H1 (cell line): ENCODE results near the gene OR51B2. TPM values are rescaled to one million over a fixed set of nuclear protein-coding genes. Genes with fewer than 3 reads are reported as not detected.

Experiments
- CTCF ChIA-PET: fragments of 300-600 bp; sonication (Branson Sonifier 250); formaldehyde crosslinking; loops from one replicate; lab custom pipeline; 2021; ENCODE audit not compliant: partially characterized antibody; lab: Charles Lee
- POLR2A ChIA-PET: fragments of 300-600 bp; sonication (Branson Sonifier 250); formaldehyde crosslinking; loops from one replicate; lab custom pipeline; 2021; ENCODE audit warnings: inconsistent platforms; ENCODE audit not compliant: partially characterized antibody; lab: Charles Lee
- DNase-seq, 2 experiments: peaks; one replicate each; pipeline versions ENCODE4 v3.0.0 to v3.0.0-alpha.2; 2010 to 2022; ENCODE audit warnings: low spot score in 2 of 2, low read depth in 1 of 2, mixed read lengths in 1 of 2
- FAIRE-seq: peaks from 2 replicates; lab custom pipeline; 2011; peaks lifted over from hg19 to GRCh38; lab: Jason Lieb, UNC
- H2AFZ ChIP-seq: 2 replicates; pipeline ENCODE4 v1.8.1; 2012; ENCODE audit warnings: low read length, inconsistent platforms
- H2AK5ac ChIP-seq: 2 replicates; pipeline ENCODE4 v1.6.1; 2013; ENCODE audit warnings: low read depth, low read length
- H2BK120ac ChIP-seq: replicated peaks from 2 replicates; pipeline ENCODE3; 2013; ENCODE audit warnings: low read depth, low read length, inconsistent platforms
- H2BK12ac ChIP-seq: 2 replicates; pipeline ENCODE4 v1.6.1; 2013; ENCODE audit warnings: low read depth, low read length
- H2BK15ac ChIP-seq: 2 replicates; pipeline ENCODE4 v1.6.1; 2013; ENCODE audit warnings: low read length
- H2BK20ac ChIP-seq: 2 replicates; pipeline ENCODE4 v1.6.1; 2013; ENCODE audit warnings: low read length
- H2BK5ac ChIP-seq: 2 replicates; pipeline ENCODE4 v1.6.1; 2013; ENCODE audit warnings: low read depth, low read length
- H3K14ac ChIP-seq: 2 replicates; pipeline ENCODE4 v1.6.1; 2013; ENCODE audit warnings: inconsistent platforms; ENCODE audit not compliant: insufficient read length
- H3K18ac ChIP-seq: 2 replicates; pipeline ENCODE4 v1.6.1; 2013; ENCODE audit warnings: low read length; ENCODE audit errors: extremely low read depth
- H3K23ac ChIP-seq: 2 replicates; pipeline ENCODE4 v1.6.1; 2013; ENCODE audit warnings: inconsistent platforms; ENCODE audit not compliant: insufficient read length
- H3K23me2 ChIP-seq: 2 replicates; pipeline ENCODE4 v1.6.1; 2013; ENCODE audit warnings: low read depth, low read length
- H3K27ac ChIP-seq: 2 replicates; pipeline ENCODE4 v1.6.1; 2011; ENCODE audit warnings: low read depth, low read length, inconsistent platforms
- H3K27me3 ChIP-seq, 4 experiments: replicated peaks in 1 of 4; 1 replicate in 1 of 4; 2 replicates in 3 of 4; pipeline versions ENCODE4 v1.6.1 to v1.8.1; 2011 to 2013; ENCODE audit warnings: low read length in 3 of 4, mild to moderate bottlenecking in 3 of 4, inconsistent platforms in 2 of 4, mixed read lengths in 2 of 4, moderate library complexity in 1 of 4; ENCODE audit not compliant: control insufficient read depth in 3 of 4, insufficient read depth in 3 of 4; ENCODE audit errors: extremely low read depth in 1 of 4
- H3K36me3 ChIP-seq, 4 experiments: 2 replicates each; pipeline versions ENCODE4 v1.6.1 to v1.8.1; 2011 to 2013; ENCODE audit warnings: mild to moderate bottlenecking in 4 of 4, low read length in 3 of 4, moderate library complexity in 2 of 4, control low read depth in 1 of 4, inconsistent platforms in 1 of 4; ENCODE audit not compliant: insufficient read depth in 4 of 4, control insufficient read depth in 2 of 4
- H3K4ac ChIP-seq: replicated peaks from 2 replicates; pipeline ENCODE3; 2013; ENCODE audit warnings: low read length, low read depth, mixed read lengths, inconsistent platforms; ENCODE audit not compliant: insufficient read length
- H3K4me1 ChIP-seq, 4 experiments: replicated peaks in 1 of 4; 1 replicate in 1 of 4; 2 replicates in 3 of 4; pipeline versions ENCODE4 v1.6.1 to v1.8.1; 2011 to 2013; ENCODE audit warnings: low read length in 3 of 4, inconsistent platforms in 2 of 4, mixed read lengths in 1 of 4; ENCODE audit not compliant: insufficient read depth in 4 of 4, control insufficient read depth in 3 of 4
- H3K4me2 ChIP-seq, 2 experiments: 2 replicates each; pipeline versions ENCODE4 v1.6.1 to v1.8.1; 2011 to 2013; ENCODE audit warnings: low read depth in 2 of 2, low read length in 2 of 2, control low read depth in 1 of 2, inconsistent platforms in 1 of 2, mild to moderate bottlenecking in 1 of 2; ENCODE audit not compliant: insufficient read depth in 1 of 2
- H3K4me3 ChIP-seq, 4 experiments: fragments of 200-600, 300-600 bp in 1 of 4; sonication (generic), shearing (Covaris generic), sonication (Bioruptor Twin) in 1 of 4; 2 replicates each; pipeline versions ENCODE4 v1.5.1 to v1.8.1; 2011 to 2016; ENCODE audit warnings: low read length in 4 of 4, low read depth in 3 of 4, control low read depth in 2 of 4, inconsistent platforms in 2 of 4, mild to moderate bottlenecking in 2 of 4, mixed read lengths in 1 of 4, moderate library complexity in 1 of 4; ENCODE audit not compliant: insufficient read depth in 2 of 4; ENCODE audit errors: extremely low read depth in 1 of 4
- H3K56ac ChIP-seq: replicated peaks from 2 replicates; pipeline ENCODE3; 2013; ENCODE audit warnings: low read depth, mild to moderate bottlenecking, mixed read lengths, low read length, inconsistent platforms; ENCODE audit not compliant: insufficient read length
- H3K79me1 ChIP-seq: 2 replicates; pipeline ENCODE4 v1.6.1; 2013; ENCODE audit warnings: low read depth, low read length, control low read depth
- H3K79me2 ChIP-seq, 2 experiments: 2 replicates each; pipeline versions ENCODE4 v1.6.1 to v1.8.1; 2012 to 2013; ENCODE audit warnings: low read length in 2 of 2, mild to moderate bottlenecking in 2 of 2, inconsistent platforms in 1 of 2; ENCODE audit not compliant: insufficient read depth in 2 of 2, control insufficient read depth in 1 of 2
- H3K9ac ChIP-seq, 4 experiments: replicated peaks in 1 of 4; 1 replicate in 1 of 4; 2 replicates in 3 of 4; pipeline versions ENCODE4 v1.6.1 to v1.8.1; 2011 to 2013; ENCODE audit warnings: low read depth in 3 of 4, low read length in 3 of 4, control low read depth in 2 of 4, mild to moderate bottlenecking in 2 of 4, moderate library complexity in 2 of 4, inconsistent platforms in 1 of 4; ENCODE audit errors: extremely low read depth in 1 of 4
- H3K9me3 ChIP-seq, 2 experiments: 2 replicates each; pipeline versions ENCODE4 v1.6.1 to v1.8.1; 2012 to 2013; ENCODE audit warnings: mild to moderate bottlenecking in 2 of 2, moderate library complexity in 2 of 2, control low read depth in 1 of 2, inconsistent platforms in 1 of 2, low read depth in 1 of 2, low read length in 1 of 2, mixed read lengths in 1 of 2; ENCODE audit not compliant: insufficient read depth in 2 of 2
- H4K20me1 ChIP-seq, 2 experiments: replicated peaks in 1 of 2; 2 replicates each; pipeline versions ENCODE3 to v1.8.1; 2011 to 2013; ENCODE audit warnings: inconsistent platforms in 2 of 2, low read length in 2 of 2, mild to moderate bottlenecking in 1 of 2; ENCODE audit not compliant: insufficient read depth in 2 of 2, control insufficient read depth in 1 of 2
- H4K5ac ChIP-seq: 2 replicates; pipeline ENCODE4 v1.6.1; 2013; ENCODE audit warnings: low read length, low read depth, mixed read lengths, inconsistent platforms; ENCODE audit not compliant: insufficient read length
- H4K8ac ChIP-seq: 2 replicates; pipeline ENCODE4 v1.8.0; 2013; ENCODE audit warnings: mild to moderate bottlenecking, moderate library complexity, low read length, inconsistent platforms; ENCODE audit not compliant: insufficient read depth; ENCODE audit errors: extremely low read depth
- H4K91ac ChIP-seq: replicated peaks from 2 replicates; pipeline ENCODE3; 2013; ENCODE audit warnings: low read length, mixed read lengths, inconsistent platforms; ENCODE audit not compliant: insufficient read length
- CBX5 ChIP-seq: fragments of 300-800, 300-1000 bp; sonication (generic); IDR thresholded peaks from 2 replicates; pipeline ENCODE4 v1.7.1; 2016; ENCODE audit warnings: antibody characterized with exemption, low read length, low read depth
- CBX8 ChIP-seq: fragments of 300-800, 300-1000 bp; sonication (generic); IDR thresholded peaks from 2 replicates; pipeline ENCODE4 v1.7.1; 2016; ENCODE audit warnings: low read depth, low read length, borderline replicate concordance
- EP300 ChIP-seq, 2 experiments: IDR thresholded peaks; 1 replicate in 1 of 2; 2 replicates in 1 of 2; pipeline ENCODE4 v1.6.1; 2011 to 2012; ENCODE audit warnings: low read depth in 2 of 2, low read length in 2 of 2, mild to moderate bottlenecking in 2 of 2, borderline replicate concordance in 1 of 2, inconsistent platforms in 1 of 2, moderate library complexity in 1 of 2
- EZH2 ChIP-seq: fragments of 200-600 bp; sonication (generic); IDR thresholded peaks from 2 replicates; pipeline ENCODE4 v1.7.1; 2012; ENCODE audit warnings: low read depth, mild to moderate bottlenecking, moderate library complexity, low read length, inconsistent platforms; ENCODE audit not compliant: severe bottlenecking
- HDAC6 ChIP-seq: IDR thresholded peaks from one replicate; pipeline ENCODE4 v1.7.1; 2012; ENCODE audit warnings: low read depth, mild to moderate bottlenecking, inconsistent platforms, low read length, moderate library complexity
- KDM5A ChIP-seq: fragments of 200-600 bp; IDR thresholded peaks from 2 replicates; pipeline ENCODE4 v1.7.1; 2012; ENCODE audit warnings: mild to moderate bottlenecking, low read length, inconsistent platforms, mixed read lengths
- POLR2AphosphoS5 ChIP-seq: IDR thresholded peaks from 2 replicates; pipeline ENCODE4 v1.6.1; 2011; ENCODE audit warnings: low read depth, low read length
- RNF2 ChIP-seq: fragments of 200-900, 300-1000 bp; sonication (generic); IDR thresholded peaks from 2 replicates; pipeline ENCODE4 v1.7.1; 2016; ENCODE audit warnings: borderline replicate concordance, low read depth, mild to moderate bottlenecking, antibody characterized with exemption, low read length; ENCODE audit not compliant: poor library complexity, severe bottlenecking; ENCODE audit errors: missing control alignments
- SIX5 ChIP-seq: IDR thresholded peaks from 2 replicates; pipeline ENCODE4 v1.6.1; 2011; ENCODE audit warnings: mild to moderate bottlenecking, low read depth, low read length
- SP1 ChIP-seq: IDR thresholded peaks from 2 replicates; pipeline ENCODE4 v1.6.1; 2011; ENCODE audit warnings: low read depth, low read length
- TBP ChIP-seq: IDR thresholded peaks from 2 replicates; pipeline ENCODE4 v1.6.1; 2011; ENCODE audit warnings: low read depth, low read length, improper control_type of control experiment
- polyA plus RNA-seq, 7 experiments: library from polyadenylated mRNA; depleted of rRNA in 3 of 7; stranded (reverse) in 5 of 7; unstranded in 2 of 7; fragments of >200 nt in 5 of 7; fragments of 200-250 nt in 2 of 7; gene quantifications; 1 replicate in 5 of 7; 2 replicates in 1 of 7; 4 replicates in 1 of 7; pipeline versions ENCODE4 v1.2.1 to v1.2.3, GENCODE V29; 2011 to 2013; ENCODE audit warnings: missing spikeins in 2 of 7, mixed read lengths in 2 of 7
- total RNA-seq: library from RNA; stranded (reverse); fragmentation: NEBNext Ultra II Directional; extraction: Animal tissue kit (Norgen Biotek cat#: 25700); gene quantifications from 2 replicates; pipeline ENCODE4 v1.2.1, GENCODE V29; 2021
- TF ChIP-seq, protein P1 (sequence below): IDR thresholded peaks from 2 replicates; pipeline ENCODE4 v1.6.1; 2012; ENCODE audit warnings: inconsistent platforms

Gene OR51B2
- total and polyA plus RNA-seq, 2 of the 8 experiments (the other 6 are each of a cell fraction or from before 2014, with no cell fraction given) = not detected

GRCh38 chr11:5281596-5281995, 42.5 kb downstream of the OR51B2 start:
- H2AFZ ChIP-seq = no peak overlapping the region
- H2BK5ac ChIP-seq = no peak overlapping the region
- H3K4me3 ChIP-seq = no peak overlapping the region
- ChIA-PET POLR2A (no interaction called here), CTCF (interaction anchor here (0.8 to 8.6 kb wide), 3 partner anchors 9 to 76 kb away, joined by 3 to 48 read pairs (median 3); no protein-coding TSS in a partner anchor)
- H3K4me2 ChIP-seq = no peak overlapping the region
- H2BK15ac ChIP-seq = no peak overlapping the region
- no peaks in the 10 kb centered on the region; a peak in 1 of 7 replicates for H3K4me1 ChIP-seq
- no peaks in the 10 kb centered on the region for H3K79me2 ChIP-seq
- H3K79me1 ChIP-seq = 0 out of 2 replicates have a peak, but pooled peaks cover 2% of the 10 kb centered on the region
- no peaks in the 10 kb centered on the region for H3K36me3 ChIP-seq
- no peak overlapping the region for H2BK12ac ChIP-seq
- H3K23me2 ChIP-seq = no peaks in the 10 kb centered on the region
- H3K9me3 ChIP-seq = no peaks in the 10 kb centered on the region
- DNase-seq (no peak), FAIRE-seq (no peak)
- H3K4ac ChIP-seq = no peak overlapping the region
- H3K9ac ChIP-seq = no peak overlapping the region
- H3K56ac ChIP-seq = no peak overlapping the region
- H3K18ac ChIP-seq = no peak overlapping the region
- no peaks in the 10 kb centered on the region for H3K27me3 ChIP-seq
- no peak overlapping the region for H3K23ac ChIP-seq
- H3K27ac ChIP-seq = no peak overlapping the region
- H4K8ac ChIP-seq = no peak overlapping the region
- H4K5ac ChIP-seq = no peak overlapping the region
- no peaks in the 10 kb centered on the region for H4K20me1 ChIP-seq
- no peak overlapping the region for H3K14ac ChIP-seq
- H2BK20ac ChIP-seq = no peak overlapping the region
- no peak overlapping the region for H4K91ac ChIP-seq
- no peak overlapping the region for H2BK120ac ChIP-seq
- no peak overlapping the region for H2AK5ac ChIP-seq
- TF ChIP-seq EZH2 (no peak), EP300 (IDR thresholded peaks at IDR 0.05; ENCODE audit: borderline replicate concordance in 1 of 2, low read depth in 2 of 2, low read length in 2 of 2) (no peak), POLR2AphosphoS5 (no peak), CBX5 (no peak), KDM5A (no peak), TBP (no peak), RNF2 (no peak), SIX5 (no peak), CBX8 (no peak), HDAC6 (no peak), SP1 (no peak)
- TF ChIP-seq, protein P1, sequence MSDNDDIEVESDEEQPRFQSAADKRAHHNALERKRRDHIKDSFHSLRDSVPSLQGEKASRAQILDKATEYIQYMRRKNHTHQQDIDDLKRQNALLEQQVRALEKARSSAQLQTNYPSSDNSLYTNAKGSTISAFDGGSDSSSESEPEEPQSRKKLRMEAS = no peak
